SH-SY5Y (cell line): ENCODE data around the gene RUFY4.

Experiments used
- GATA2 ChIP-seq: IDR thresholded peaks from 2 replicates; pipeline ENCODE4 v1.6.1; 2011; ENCODE audit warnings: mild to moderate bottlenecking, low read depth, low read length
- GATA3 ChIP-seq: IDR thresholded peaks from 2 replicates; pipeline ENCODE4 v1.6.1; 2011; ENCODE audit warnings: low read depth, mild to moderate bottlenecking, low read length, moderate library complexity

DNA sequence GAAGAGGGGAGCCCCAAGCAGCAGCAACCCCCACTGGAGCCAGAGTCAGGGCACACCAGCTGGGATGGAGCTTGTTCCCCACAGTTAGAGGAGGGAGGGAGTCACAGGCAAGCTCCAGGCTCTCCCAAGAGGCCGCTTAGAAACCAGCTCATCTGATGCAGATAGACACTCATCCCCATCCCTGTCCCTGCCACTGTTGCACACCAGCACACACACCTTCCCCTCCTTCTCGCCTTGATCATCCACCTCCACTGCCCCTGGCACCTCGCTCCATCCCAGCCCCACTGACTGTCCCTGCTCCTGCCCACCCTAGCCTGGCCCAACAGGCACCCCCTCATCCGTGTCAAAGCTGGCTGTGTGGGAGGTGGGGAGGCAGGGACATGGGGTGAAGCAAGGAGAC, 1.5 kb upstream of the RUFY4 start:
- TF ChIP-seq GATA2 (no peak), GATA3 (no peak)
